ENCODE results near the gene TOGARAM2.

DNA sequence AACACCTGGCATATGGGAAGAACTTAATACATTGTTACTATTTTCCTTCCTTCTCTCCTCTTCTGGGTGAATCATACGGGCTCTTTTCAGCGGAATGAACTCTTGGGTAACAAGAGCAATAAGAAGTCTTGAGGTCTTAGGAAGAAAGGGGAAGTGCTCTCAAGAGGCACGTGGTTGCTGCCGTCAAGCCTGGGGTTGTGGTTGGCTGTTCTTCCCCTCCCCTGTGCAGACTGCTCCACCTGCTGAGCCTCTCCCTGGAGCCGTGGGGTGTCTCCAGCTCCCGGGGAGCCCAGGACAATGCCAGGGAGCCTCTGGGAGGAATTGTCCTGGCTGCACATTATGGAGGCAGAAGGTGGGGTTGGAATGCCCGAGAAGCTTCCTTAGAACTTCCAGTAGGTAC lies 19.4 kb downstream of the TOGARAM2 start:
- TF ChIP-seq POLR2A (IDR thresholded peaks at IDR 0.05): no peak
- no peak for TF ChIP-seq POLR2AphosphoS5 (IDR thresholded peaks at IDR 0.05)
